Measurements from ENCODE around the gene RACK1.

The RACK1 gene

GRCh38 chr5:181259283-181259682, 15.6 kb upstream of the RACK1 start:
- no peak for DNase-seq

- no peak for DNase-seq
These were observed 14.9 kb upstream of the RACK1 start for GRCh38 chr5:181258576-181258975.

- no peak for DNase-seq
These were observed 12.3 kb upstream of the RACK1 start for GRCh38 chr5:181255836-181256578.

- DNase-seq: no peak
These were observed 11.6 kb upstream of the RACK1 start for GRCh38 chr5:181255276-181255675.

- DNase-seq: no peak
These were observed 4.6 kb upstream of the RACK1 start for GRCh38 chr5:181248277-181248676.

- DNase-seq: no peak
These were observed 2.8 kb upstream of the RACK1 start for GRCh38 chr5:181246276-181247049.

GRCh38 chr5:181245427-181246275, 1.9 kb upstream of the RACK1 start:
- no peak for DNase-seq

- DNase-seq: no peak
These were observed 615 bp downstream of the RACK1 start for GRCh38 chr5:181243018-181243563.

GRCh38 chr5:181242031-181242451, 1.7 kb downstream of the RACK1 start:
- DNase-seq: no peak

- DNase-seq: no peak
These were observed 2.2 kb downstream of the RACK1 start for GRCh38 chr5:181241393-181241975.

- no peak for DNase-seq
These were observed 4.5 kb downstream of the RACK1 start for GRCh38 chr5:181239062-181239663.

- DNase-seq: no peak
These were observed 5.8 kb downstream of the RACK1 start for GRCh38 chr5:181237729-181238385.

- no peak for DNase-seq
These were observed 6.6 kb downstream of the RACK1 start for GRCh38 chr5:181236954-181237641.

- no peak for DNase-seq
These were observed 7.2 kb downstream of the RACK1 start for GRCh38 chr5:181236471-181236870.

- no peak for DNase-seq
These were observed 7.9 kb downstream of the RACK1 start for GRCh38 chr5:181235689-181236366.

GRCh38 chr5:181235323-181235688, 8.4 kb downstream of the RACK1 start:
- no peak for DNase-seq

GRCh38 chr5:181234455-181235306, 9.0 kb downstream of the RACK1 start:
- DNase-seq: no peak

GRCh38 chr5:181233801-181234454, 9.8 kb downstream of the RACK1 start:
- no peak for DNase-seq

All from NCI-H1694 treated with DMSO at 0.1 percent for 48 hours (cell line).